C4-2B (cell line): ENCODE measurements around the gene POR.

ENCODE experiments used
- CTCF ChIP-seq: fragments of 450-650 bp; conservative IDR thresholded peaks from 2 replicates; pipeline ENCODE4 v1.5.1; 2017; ENCODE audit warnings: mild to moderate bottlenecking
- ZFX ChIP-seq: fragments of 450-650 bp; IDR thresholded peaks from 2 replicates; pipeline ENCODE4 v1.6.1; 2017

DNA sequence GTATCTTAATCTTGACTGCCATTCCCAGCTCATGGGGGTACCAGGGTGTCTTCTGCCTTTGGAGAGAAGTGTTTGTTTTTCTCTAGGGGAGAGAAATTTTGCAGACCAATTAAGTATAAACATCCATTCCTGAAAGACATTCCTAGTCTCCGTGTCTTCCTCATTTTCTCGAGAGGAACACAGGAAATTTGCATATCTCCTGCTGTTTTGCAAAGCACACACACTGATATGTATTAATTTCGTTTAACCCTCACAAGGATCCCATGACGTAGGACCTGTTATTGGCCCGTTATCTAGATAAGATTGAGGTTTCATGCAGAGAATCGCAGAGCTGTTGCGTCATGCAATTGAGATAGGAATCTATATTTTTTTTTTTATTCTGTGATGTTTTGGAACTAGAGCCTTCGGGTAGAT lies 35.2 kb upstream of the POR start:
- TF ChIP-seq CTCF, result no peak
- TF ChIP-seq ZFX, result no peak
